Kidney (tissue), 14 donors: ENCODE results near the gene ZDBF2. TPM values are rescaled to one million over a fixed set of nuclear protein-coding genes. Genes with fewer than 3 reads are reported as not detected.
"Not testable (repeated sequence)": the region's sequence is repeated elsewhere in the genome, so short reads cannot be mapped to it uniquely, and the experiment has no call there.

ENCODE experiments used
- DNase-seq, 5 donors: peaks; one replicate each; pipeline ENCODE4 v3.0.0-alpha.2; 2013 to 2020
- FAIRE-seq: peaks from 2 replicates; lab custom pipeline; 2012; peaks lifted over from hg19 to GRCh38; lab: Jason Lieb, UNC
- H3K27ac ChIP-seq, 2 donors: one replicate each; pipeline ENCODE4 v1.7.0; 2013; ENCODE audit warnings: low read depth in 2 of 2, low read length in 2 of 2, inconsistent platforms in 1 of 2
- H3K27me3 ChIP-seq: one replicate; pipeline ENCODE4 v1.7.1; 2013; ENCODE audit warnings: low read length, inconsistent platforms; ENCODE audit not compliant: control insufficient read depth, insufficient read depth
- H3K36me3 ChIP-seq, 3 donors: one replicate each; pipeline versions ENCODE4 v1.7.0 to v1.7.1; 2013; ENCODE audit warnings: low read length in 3 of 3, control low read depth in 1 of 3, inconsistent platforms in 1 of 3; ENCODE audit not compliant: insufficient read depth in 3 of 3, control insufficient read depth in 2 of 3
- H3K4me1 ChIP-seq, 3 donors: one replicate each; pipeline versions ENCODE4 v1.7.0 to v1.7.1; 2013; ENCODE audit warnings: low read length in 3 of 3, inconsistent platforms in 1 of 3, low read depth in 1 of 3; ENCODE audit not compliant: control insufficient read depth in 2 of 3, insufficient read depth in 2 of 3
- H3K4me3 ChIP-seq, 3 donors: one replicate each; pipeline versions ENCODE4 v1.7.0 to v1.8.1; 2013; ENCODE audit warnings: low read length in 3 of 3, control low read depth in 1 of 3, inconsistent platforms in 1 of 3
- H3K9ac ChIP-seq, 3 donors: one replicate each; pipeline versions ENCODE4 v1.7.0 to v1.7.1; 2013; ENCODE audit warnings: low read length in 3 of 3, control low read depth in 1 of 3, inconsistent platforms in 1 of 3
- H3K9me3 ChIP-seq, 3 donors: one replicate each; pipeline versions ENCODE4 v1.7.0 to v1.7.1; 2013; ENCODE audit warnings: low read length in 3 of 3, control low read depth in 1 of 3, inconsistent platforms in 1 of 3; ENCODE audit not compliant: control insufficient read depth in 2 of 3, insufficient read depth in 1 of 3
- CTCF ChIP-seq: IDR thresholded peaks from 3 replicates; pipeline ENCODE4 v1.5.1; 2012; ENCODE audit warnings: mild to moderate bottlenecking, moderate library complexity, borderline replicate concordance; ENCODE audit not compliant: insufficient read depth; ENCODE audit errors: extremely low read depth
- intact Hi-C: fragments of 100-400 bp; cut with DNase I; formaldehyde crosslinking; loops from one replicate; pipeline ENCODE4 v1.11.1; 2022
- polyA plus RNA-seq: library from polyadenylated mRNA; stranded (reverse); fragments of 350-450 nt; fragmentation: Illumina TruSeq; extraction: RNeasy Lipid Tissue Mini Kit (QIAGEN cat#74804); gene quantifications from one replicate; pipeline ENCODE4 v1.2.3, GENCODE V29; 2014; ENCODE audit warnings: low read depth, low replicate concordance; ENCODE audit not compliant: insufficient read depth
- total RNA-seq: library from RNA; stranded (reverse); fragmentation: NEBNext Ultra II Directional; extraction: Animal tissue kit (Norgen Biotek cat#: 25700); gene quantifications from one replicate; pipeline ENCODE4 v1.2.1, GENCODE V29; 2021
- donor health status: control.
- donor health status: control.
- donor health status: control.
- donor health status: control.
- donor health status: control.
- donor health status: DM: yes; HTN: yes; CAD: no.
- donor health status: Normal renal cell carcinoma (clear cell type).

Gene ZDBF2
- total and polyA plus RNA-seq, 2 donors from 2014 or later = 0.90 to 10.5 TPM

GRCh38 chr2:206353685-206354084 lies 79.2 kb downstream of the ZDBF2 start:
- intact Hi-C loops = no loop called here
- no peak for TF ChIP-seq CTCF
- H3K27ac ChIP-seq = no peak overlapping the region
- H3K36me3 ChIP-seq = no peaks in the 10 kb centered on the region
- peaks cover 0 to 2% (median 0%) of the 10 kb centered on the region in 3 donors for H3K9me3 ChIP-seq
- no peaks in the 10 kb centered on the region for H3K27me3 ChIP-seq
- no peaks in the 10 kb centered on the region for H3K4me1 ChIP-seq
- no peak overlapping the region for H3K4me3 ChIP-seq
- H3K9ac ChIP-seq = no peak overlapping the region
- FAIRE-seq (no peak), DNase-seq (no peak)

- DNase-seq = no peak
- H3K9ac ChIP-seq = no peak overlapping the region
- TF ChIP-seq CTCF = no peak
- peaks cover 0 to 7% (median 0%) of the 10 kb centered on the region in 3 donors for H3K9me3 ChIP-seq
- intact Hi-C loops = no loop called here
- no peak overlapping the region for H3K4me3 ChIP-seq
- H3K27me3 ChIP-seq = no peaks in the 10 kb centered on the region
- H3K4me1 ChIP-seq = no peaks in the 10 kb centered on the region
- no peak for FAIRE-seq
- H3K36me3 ChIP-seq = no peaks in the 10 kb centered on the region
- no peak overlapping the region for H3K27ac ChIP-seq
Measured at GRCh38 chr2:206354129-206354528, 79.7 kb downstream of the ZDBF2 start.

DNA sequence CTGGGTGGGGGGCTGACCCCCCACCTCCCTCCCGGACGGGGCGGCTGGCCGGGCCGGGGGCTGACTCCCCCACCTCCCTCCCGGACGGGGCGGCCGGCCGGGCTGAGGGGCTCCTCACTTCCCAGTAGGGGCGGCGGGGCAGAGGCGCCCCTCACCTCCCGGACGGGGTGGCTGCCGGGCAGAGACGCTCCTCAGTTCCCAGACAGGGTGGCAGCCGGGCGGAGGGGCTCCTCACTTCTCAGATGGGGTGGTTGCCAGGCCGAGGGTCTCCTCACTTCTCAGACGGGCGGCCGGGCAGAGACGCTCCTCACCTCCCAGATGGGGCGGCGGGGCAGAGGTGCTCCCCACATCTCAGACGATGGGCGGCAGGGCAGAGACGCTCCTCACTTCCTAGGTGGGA lies 82.4 kb downstream of the ZDBF2 start:
- H3K27me3 ChIP-seq, H3K9ac ChIP-seq, H3K4me3 ChIP-seq, H3K9me3 ChIP-seq, DNase-seq, H3K27ac ChIP-seq, FAIRE-seq, intact Hi-C loops, H3K36me3 ChIP-seq, H3K4me1 ChIP-seq: not testable (repeated sequence)

DNA sequence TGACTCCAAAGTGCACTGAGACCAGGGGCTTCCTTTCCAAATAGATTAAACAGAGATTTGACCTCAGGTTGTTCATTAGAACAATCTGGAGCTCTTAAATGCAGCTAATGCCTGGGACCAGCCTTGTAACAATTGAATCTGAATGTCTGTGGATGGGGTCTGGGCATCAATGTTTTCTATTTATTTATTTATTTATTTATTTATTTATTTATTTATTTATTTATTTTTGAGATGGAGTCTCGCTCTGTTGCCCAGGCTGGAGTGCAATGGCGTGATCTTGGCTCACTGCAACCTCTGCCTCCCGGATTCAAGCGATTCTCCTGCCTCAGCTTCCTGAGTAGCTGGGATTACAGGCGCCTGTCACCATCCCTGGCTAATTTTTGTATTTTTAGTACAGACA lies 86.4 kb downstream of the ZDBF2 start:
- H3K4me1 ChIP-seq, DNase-seq, H3K4me3 ChIP-seq, H3K27ac ChIP-seq, intact Hi-C loops, H3K36me3 ChIP-seq, H3K9ac ChIP-seq, H3K27me3 ChIP-seq, H3K9me3 ChIP-seq, FAIRE-seq: not testable (repeated sequence)
